ENCODE data around the gene HYOU1. TPM values are rescaled to one million over a fixed set of nuclear protein-coding genes. Genes with fewer than 3 reads are reported as not detected.

Gene HYOU1
- total RNA-seq, 1 experiment from 2014 or later = 228 TPM

DNA sequence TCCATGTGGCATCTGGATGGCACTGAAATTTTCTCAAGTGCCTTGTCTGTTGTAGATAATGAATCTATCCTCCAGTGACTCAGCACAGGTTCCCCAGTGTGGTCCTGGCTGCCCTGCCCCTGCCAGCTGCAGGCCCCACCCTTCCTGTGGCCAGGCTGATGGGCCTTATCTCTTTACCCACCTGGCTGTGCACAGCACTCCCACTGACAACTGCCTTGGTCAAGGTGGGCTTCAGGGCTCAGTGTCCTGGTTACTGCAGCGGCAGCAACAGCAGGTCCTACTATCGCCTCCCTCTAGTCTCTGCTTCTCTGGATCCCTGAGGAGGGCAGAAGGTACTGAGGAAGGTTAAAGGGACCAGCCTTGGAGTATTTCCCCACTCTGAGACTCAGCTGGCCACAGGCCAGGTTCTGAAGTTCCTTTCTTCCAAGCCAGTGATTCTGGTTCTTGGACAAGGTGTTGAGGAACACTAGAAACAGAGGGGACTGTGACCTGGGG is 30.8 kb upstream of the HYOU1 start:
- H3K56ac ChIP-seq (ENCODE audit: insufficient read length, low read depth, low read length) = no peak overlapping the region
- H4K20me1 ChIP-seq (ENCODE audit: control insufficient read depth, insufficient read depth, insufficient read length) = no peaks in the 10 kb centered on the region
- H2BK12ac ChIP-seq (ENCODE audit: insufficient read length, low read depth, low read length) = no peak overlapping the region
- DNase-seq = no peak
- no peak overlapping the region for H3K4me2 ChIP-seq (ENCODE audit: insufficient read depth, insufficient read length, low read length)
- no peaks in the 10 kb centered on the region for H3K9me3 ChIP-seq (ENCODE audit: control insufficient read depth, low read depth, low read length)
- Mint-ChIP-seq H3K4me3 (no peak overlapping the region; a peak in 1 of 5 replicates), H3K9me3 (no peaks in the 10 kb centered on the region), H3K36me3 (ENCODE audit: insufficient read depth in 1 of 3, low read depth in 3 of 3) (peaks cover 7 to 27% (median 21%) of the 10 kb centered on the region in 3 experiments; a peak in 6 of 7 replicates), H3K4me1 (peaks cover 19 to 23% of the 10 kb centered on the region in 2 experiments), H3K27ac (no peak overlapping the region; a peak in 1 of 7 replicates), H3K27me3 (ENCODE audit: low read depth) (no peaks in the 10 kb centered on the region)
- H3K79me2 ChIP-seq (ENCODE audit: insufficient read depth, low read length) = no peaks in the 10 kb centered on the region; the same call in 1 of the 2 replicates
- no peak overlapping the region for H3K27ac ChIP-seq (ENCODE audit: insufficient read length, low read depth, low read length)
- H4K91ac ChIP-seq (ENCODE audit: insufficient read length, low read depth, low read length) = no peak overlapping the region
- H3K23ac ChIP-seq (ENCODE audit: insufficient read length, low read depth, low read length) = no peak overlapping the region
- no peak overlapping the region for H3K4ac ChIP-seq (ENCODE audit: low read depth, low read length)
- no peak overlapping the region for H3K14ac ChIP-seq (ENCODE audit: insufficient read depth, low read length)
- H2AFZ ChIP-seq (ENCODE audit: low read length) = no peak overlapping the region
- peaks cover 5% of the 10 kb centered on the region for H3K23me2 ChIP-seq (ENCODE audit: insufficient read length, low read depth, low read length, poor library complexity, severe bottlenecking)
- H3K4me1 ChIP-seq (ENCODE audit: insufficient read depth, low read length) = no peaks in the 10 kb centered on the region
- TF ChIP-seq, protein P1, sequence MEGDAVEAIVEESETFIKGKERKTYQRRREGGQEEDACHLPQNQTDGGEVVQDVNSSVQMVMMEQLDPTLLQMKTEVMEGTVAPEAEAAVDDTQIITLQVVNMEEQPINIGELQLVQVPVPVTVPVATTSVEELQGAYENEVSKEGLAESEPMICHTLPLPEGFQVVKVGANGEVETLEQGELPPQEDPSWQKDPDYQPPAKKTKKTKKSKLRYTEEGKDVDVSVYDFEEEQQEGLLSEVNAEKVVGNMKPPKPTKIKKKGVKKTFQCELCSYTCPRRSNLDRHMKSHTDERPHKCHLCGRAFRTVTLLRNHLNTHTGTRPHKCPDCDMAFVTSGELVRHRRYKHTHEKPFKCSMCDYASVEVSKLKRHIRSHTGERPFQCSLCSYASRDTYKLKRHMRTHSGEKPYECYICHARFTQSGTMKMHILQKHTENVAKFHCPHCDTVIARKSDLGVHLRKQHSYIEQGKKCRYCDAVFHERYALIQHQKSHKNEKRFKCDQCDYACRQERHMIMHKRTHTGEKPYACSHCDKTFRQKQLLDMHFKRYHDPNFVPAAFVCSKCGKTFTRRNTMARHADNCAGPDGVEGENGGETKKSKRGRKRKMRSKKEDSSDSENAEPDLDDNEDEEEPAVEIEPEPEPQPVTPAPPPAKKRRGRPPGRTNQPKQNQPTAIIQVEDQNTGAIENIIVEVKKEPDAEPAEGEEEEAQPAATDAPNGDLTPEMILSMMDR (conservative IDR thresholded peaks at IDR 0.05) = no peak
- H3K79me1 ChIP-seq (ENCODE audit: insufficient read depth, low read depth, low read length, poor library complexity, severe bottlenecking) = no peaks in the 10 kb centered on the region
- H2BK5ac ChIP-seq (ENCODE audit: insufficient read length, low read length) = no peak overlapping the region
- no peak overlapping the region for H2AK5ac ChIP-seq (ENCODE audit: insufficient read length, low read length)
- no peak overlapping the region for H2BK20ac ChIP-seq (ENCODE audit: low read depth, low read length, poor library complexity, severe bottlenecking)
- H4K8ac ChIP-seq (replicated peaks; ENCODE audit: insufficient read length, low read depth, low read length) = no peak overlapping the region
- H3K9ac ChIP-seq (ENCODE audit: extremely low read depth, insufficient read length, low read length) = no peak overlapping the region
- H3T11ph ChIP-seq (ENCODE audit: low read length) = no peak overlapping the region
- H2BK120ac ChIP-seq (ENCODE audit: low read depth, low read length, poor library complexity, severe bottlenecking) = no peak overlapping the region
- H3K18ac ChIP-seq (ENCODE audit: insufficient read length, low read depth, low read length) = no peak overlapping the region
- no peak overlapping the region for H2BK15ac ChIP-seq (ENCODE audit: low read depth, low read length)
- H4K5ac ChIP-seq (ENCODE audit: insufficient read length, low read depth, low read length) = no peak overlapping the region
- no peaks in the 10 kb centered on the region for H3K27me3 ChIP-seq (ENCODE audit: insufficient read depth, low read length)
- WGBS (ENCODE audit: extremely low coverage, insufficient read length, low lambda C conversion rate) = no CpG with 5 or more reads among the region's 2 CpGs

Measured in H9 (cell line).